OCI-LY1 (cell line): Measurements from ENCODE around the gene HOXD4.

ENCODE experiments used
- EZH2 ChIP-seq: fragments of 200-600 bp; sonication (generic), shearing (Covaris generic); IDR thresholded peaks from 2 replicates; pipeline ENCODE4 v1.8.0; 2017; ENCODE audit warnings: borderline replicate concordance, mixed run types, mild to moderate bottlenecking, antibody characterized with exemption, low read length, moderate library complexity, mixed read lengths
- TF ChIP-seq, protein P1 (sequence below): fragments of 200-600 bp; sonication (generic), shearing (Covaris generic); IDR thresholded peaks from 2 replicates; pipeline ENCODE4 v1.5.1; 2017; ENCODE audit warnings: mild to moderate bottlenecking, antibody characterized with exemption, low read length, moderate library complexity, mixed read lengths

DNA sequence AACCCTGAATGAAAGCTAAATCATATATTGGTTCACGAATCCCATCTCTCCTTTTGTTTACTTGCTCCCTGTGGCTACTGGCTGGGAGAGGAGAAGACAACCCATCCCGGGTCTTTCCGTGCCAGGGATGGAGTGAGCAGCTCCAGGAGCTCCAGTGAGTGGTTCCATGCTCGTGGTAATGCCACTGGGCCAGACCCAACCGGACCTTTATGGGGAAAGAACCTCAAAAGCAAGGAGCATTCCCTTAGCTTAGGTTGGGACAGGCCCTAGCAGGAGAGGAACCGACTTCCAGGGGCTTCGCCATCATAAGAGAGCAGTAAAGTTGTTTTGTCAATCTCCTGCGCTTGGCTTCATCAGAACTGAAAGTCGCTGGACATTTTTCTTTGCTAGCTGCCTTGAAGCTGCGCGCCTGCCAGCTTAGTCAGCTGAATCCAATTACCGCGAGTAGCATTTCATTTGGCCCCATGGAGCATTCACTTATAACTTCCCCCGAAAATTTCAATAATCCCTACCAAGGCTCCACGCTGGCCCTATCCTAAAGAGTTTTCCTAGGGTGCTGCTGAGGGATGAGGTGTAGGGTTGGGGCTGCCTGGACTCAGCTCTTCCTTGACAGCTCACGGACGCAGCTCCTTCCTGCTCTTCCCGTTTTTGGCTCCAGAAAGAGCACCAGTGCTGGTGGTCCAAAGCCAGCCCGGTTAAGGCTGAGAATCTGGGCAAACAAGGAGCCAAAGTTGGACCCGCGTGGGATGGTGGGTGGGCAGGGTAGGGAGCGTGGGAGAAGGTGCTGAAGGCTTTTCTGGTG lies 10.7 kb downstream of the HOXD4 start:
- TF ChIP-seq, protein P1, sequence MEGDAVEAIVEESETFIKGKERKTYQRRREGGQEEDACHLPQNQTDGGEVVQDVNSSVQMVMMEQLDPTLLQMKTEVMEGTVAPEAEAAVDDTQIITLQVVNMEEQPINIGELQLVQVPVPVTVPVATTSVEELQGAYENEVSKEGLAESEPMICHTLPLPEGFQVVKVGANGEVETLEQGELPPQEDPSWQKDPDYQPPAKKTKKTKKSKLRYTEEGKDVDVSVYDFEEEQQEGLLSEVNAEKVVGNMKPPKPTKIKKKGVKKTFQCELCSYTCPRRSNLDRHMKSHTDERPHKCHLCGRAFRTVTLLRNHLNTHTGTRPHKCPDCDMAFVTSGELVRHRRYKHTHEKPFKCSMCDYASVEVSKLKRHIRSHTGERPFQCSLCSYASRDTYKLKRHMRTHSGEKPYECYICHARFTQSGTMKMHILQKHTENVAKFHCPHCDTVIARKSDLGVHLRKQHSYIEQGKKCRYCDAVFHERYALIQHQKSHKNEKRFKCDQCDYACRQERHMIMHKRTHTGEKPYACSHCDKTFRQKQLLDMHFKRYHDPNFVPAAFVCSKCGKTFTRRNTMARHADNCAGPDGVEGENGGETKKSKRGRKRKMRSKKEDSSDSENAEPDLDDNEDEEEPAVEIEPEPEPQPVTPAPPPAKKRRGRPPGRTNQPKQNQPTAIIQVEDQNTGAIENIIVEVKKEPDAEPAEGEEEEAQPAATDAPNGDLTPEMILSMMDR, result no peak
- TF ChIP-seq EZH2, result no peak
